Stomach (tissue), 9 donors: ENCODE data around the gene NRXN2. TPM values are rescaled to one million over a fixed set of nuclear protein-coding genes. Genes with fewer than 3 reads are reported as not detected.

Experiments
- DNase-seq, 2 donors: peaks; one replicate each; pipeline versions ENCODE4 v3.0.0 to v3.0.0-alpha.2; 2013 to 2019
- H3K27ac ChIP-seq, 5 donors: fragments of 200-600 bp in 4 of 5; sonication (generic) in 4 of 5; one replicate each; pipeline ENCODE4 v1.5.1; 2013 to 2019; ENCODE audit warnings: mild to moderate bottlenecking in 1 of 5, moderate library complexity in 1 of 5
- H3K27me3 ChIP-seq, 3 donors: fragments of 200-600 bp; sonication (generic); one replicate each; pipeline ENCODE4 v1.5.1; 2017 to 2019; ENCODE audit warnings: mixed run types in 1 of 3
- H3K36me3 ChIP-seq, 4 donors: fragments of 200-600 bp; sonication (generic); 1 replicate in 3 of 4; 2 replicates in 1 of 4; pipeline ENCODE4 v1.5.1; 2016 to 2019
- H3K4me1 ChIP-seq, 4 donors: fragments of 200-600 bp; sonication (generic); one replicate each; pipeline ENCODE4 v1.5.1; 2016 to 2019
- H3K4me3 ChIP-seq, 4 donors: fragments of 200-600 bp; sonication (generic) in 3 of 4; one replicate each; pipeline ENCODE4 v1.5.1; 2016 to 2019; ENCODE audit warnings: mild to moderate bottlenecking in 1 of 4
- H3K9me3 ChIP-seq, 4 donors: fragments of 200-600 bp; sonication (generic); one replicate each; pipeline ENCODE4 v1.5.1; 2016 to 2019
- CTCF ChIP-seq, 7 experiments: fragments of 450-650 bp in 4 of 7; fragments of 200-600 bp in 3 of 7; sonication (generic) in 3 of 7; IDR thresholded peaks; one replicate each; pipeline ENCODE4 v1.5.1; 2016 to 2019; ENCODE audit warnings: antibody characterized with exemption in 7 of 7, control low read depth in 2 of 7, mild to moderate bottlenecking in 1 of 7
- EP300 ChIP-seq: sonication (generic); formaldehyde crosslinking; IDR thresholded peaks from one replicate; pipeline ENCODE4 v1.6.1; 2017; ENCODE audit warnings: antibody characterized with exemption
- POLR2A ChIP-seq, 4 donors: fragments of 450-650 bp; IDR thresholded peaks; one replicate each; pipeline ENCODE4 v1.6.1; 2016; ENCODE audit warnings: antibody characterized with exemption in 4 of 4, control low read depth in 2 of 4, mild to moderate bottlenecking in 1 of 4, moderate library complexity in 1 of 4
- POLR2AphosphoS5 ChIP-seq, 3 donors: sonication (generic); formaldehyde crosslinking; IDR thresholded peaks; one replicate each; pipeline ENCODE4 v1.6.1; 2016; ENCODE audit warnings: antibody characterized with exemption in 3 of 3
- WGBS, 5 donors: extraction: QIAGEN DNeasy Blood & Tissue Kit in 3 of 5; methylation state at CpG; one replicate each; pipeline versions ENCODE4 v1.1.5 to v1.1.7; 2013 to 2018; 5-methylcytosine and 5-hydroxymethylcytosine counted together
- intact Hi-C: fragments of 100-400 bp; cut with DNase I; formaldehyde crosslinking; loops from one replicate; pipeline ENCODE4 v1.15.1; 2023; ENCODE audit warnings: low total_unique reads
- polyA plus RNA-seq, 3 donors: library from polyadenylated mRNA; stranded (reverse); fragments of 200-250 nt; gene quantifications; one replicate each; pipeline ENCODE4 v1.2.3, GENCODE V29; 2013
- total RNA-seq, 5 donors: library from RNA; depleted of rRNA; stranded (reverse); fragments of >200 nt; gene quantifications; one replicate each; pipeline versions ENCODE4 v1.1.0 to v1.2.3, GENCODE V29; 2014 to 2016
- donor health status: healthy with polysubstance abuse.
- donor health status: Bipolar disorder and iron deficiency.
- donor health status: healthy.

Gene NRXN2
- total and polyA plus RNA-seq, 8 donors, result 0.14 to 16.9 (median 1.2) TPM; not detected in 4

- H3K36me3 ChIP-seq, result no peaks in the 10 kb centered on the region
- H3K4me1 ChIP-seq, result no peaks in the 10 kb centered on the region
- no peak overlapping the region for H3K4me3 ChIP-seq
- H3K27me3 ChIP-seq, result peaks cover 0 to 4% (median 0%) of the 10 kb centered on the region in 3 donors
- DNase-seq, result no peak
- H3K9me3 ChIP-seq, result no peaks in the 10 kb centered on the region
- 85 to 95% (median 89%) methylated on average over 6 of the region's 6 CpGs for WGBS, 5 donors
- TF ChIP-seq EP300, result no peak
- TF ChIP-seq POLR2AphosphoS5 (IDR thresholded peaks at IDR 0.05), result no peak
- no peak for TF ChIP-seq POLR2A (IDR thresholded peaks at IDR 0.05)
- no peak for TF ChIP-seq CTCF (IDR thresholded peaks at IDR 0.05)
- intact Hi-C loops, result no loop called here
- H3K27ac ChIP-seq, result no peak overlapping the region
These were observed 145.8 kb downstream of the NRXN2 start for GRCh38 chr11:64577202-64577601.

GRCh38 chr11:64572143-64572542 lies 150.9 kb downstream of the NRXN2 start:
- Histone ChIP-seq H3K4me1 (no peaks in the 10 kb centered on the region), H3K36me3 (no peaks in the 10 kb centered on the region), H3K4me3 (no peak overlapping the region), H3K27me3 (peaks cover 0 to 8% (median 0%) of the 10 kb centered on the region in 3 donors), H3K9me3 (no peaks in the 10 kb centered on the region), H3K27ac (no peak overlapping the region)
- intact Hi-C loops, result no loop called here
- no peak for DNase-seq
- 75 to 86% (median 80%) methylated on average over 8 of the region's 8 CpGs for WGBS, 5 donors
- TF ChIP-seq POLR2A (IDR thresholded peaks at IDR 0.05) (no peak), CTCF (IDR thresholded peaks at IDR 0.05) (no peak), POLR2AphosphoS5 (IDR thresholded peaks at IDR 0.05) (no peak)

- Histone ChIP-seq H3K4me1 (peaks cover 0 to 4% (median 0%) of the 10 kb centered on the region in 4 donors), H3K9me3 (no peaks in the 10 kb centered on the region), H3K27me3 (peaks cover 0 to 8% (median 0%) of the 10 kb centered on the region in 3 donors), H3K4me3 (no peak overlapping the region), H3K36me3 (no peaks in the 10 kb centered on the region), H3K27ac (no peak overlapping the region)
- intact Hi-C loops, result no loop called here
- WGBS, 5 donors, result 48 to 72% (median 55%) methylated on average over 20 to 22 of the region's 22 CpGs
- TF ChIP-seq EP300 (no peak), POLR2A (IDR thresholded peaks at IDR 0.05) (no peak), POLR2AphosphoS5 (IDR thresholded peaks at IDR 0.05) (no peak), CTCF (IDR thresholded peaks at IDR 0.05) (no peak)
- peak in 1 of 2 donors; percentile 68 for DNase-seq
These were observed 151.4 kb downstream of the NRXN2 start for GRCh38 chr11:64571410-64572091.

GRCh38 chr11:64571050-64571409 lies 152.0 kb downstream of the NRXN2 start:
- 90 to 93% (median 93%) methylated on average over 11 of the region's 11 CpGs for WGBS, 5 donors
- Histone ChIP-seq H3K4me3 (no peak overlapping the region), H3K9me3 (no peaks in the 10 kb centered on the region), H3K4me1 (peaks cover 0 to 9% (median 0%) of the 10 kb centered on the region in 4 donors), H3K36me3 (no peaks in the 10 kb centered on the region), H3K27ac (no peak overlapping the region), H3K27me3 (peaks cover 0 to 8% (median 0%) of the 10 kb centered on the region in 3 donors)
- intact Hi-C loops, result no loop called here
- TF ChIP-seq POLR2AphosphoS5 (IDR thresholded peaks at IDR 0.05) (no peak), POLR2A (IDR thresholded peaks at IDR 0.05) (no peak), EP300 (no peak), CTCF (IDR thresholded peaks at IDR 0.05) (no peak)
- no peak for DNase-seq
